DND-41 (cell line): ENCODE results near the gene OSBPL10.

Source experiments
- ATAC-seq: fragments of 200-7000 bp; cut with Tn5 transposase; 3 replicates; pipeline ENCODE4 v1.9.1; 2021; ENCODE audit warnings: low read depth; ENCODE audit not compliant: insufficient read depth
- DNase-seq: peaks from one replicate; pipeline ENCODE4 v3.0.0-alpha.2; 2020
- H2AFZ ChIP-seq: 2 replicates; pipeline ENCODE4 v1.6.0; 2012; ENCODE audit warnings: low read depth, low read length
- H3K27ac ChIP-seq: 2 replicates; pipeline ENCODE4 v1.5.1; 2012; ENCODE audit warnings: low read length, inconsistent platforms
- H3K27me3 ChIP-seq: fragments of 200-600 bp; sonication (generic); 2 replicates; pipeline ENCODE4 v1.6.0; 2012; ENCODE audit warnings: low read length, mild to moderate bottlenecking, inconsistent platforms; ENCODE audit not compliant: insufficient read depth, poor library complexity
- H3K36me3 ChIP-seq: 2 replicates; pipeline ENCODE4 v1.5.1; 2012; ENCODE audit warnings: low read length, inconsistent platforms; ENCODE audit not compliant: insufficient read depth
- H3K4me1 ChIP-seq: 2 replicates; pipeline ENCODE4 v1.5.1; 2012; ENCODE audit warnings: mild to moderate bottlenecking, low read length; ENCODE audit not compliant: insufficient read depth
- H3K4me2 ChIP-seq: 2 replicates; pipeline ENCODE4 v1.6.0; 2012; ENCODE audit warnings: mild to moderate bottlenecking, moderate library complexity, low read length, inconsistent platforms; ENCODE audit not compliant: insufficient read depth
- H3K4me3 ChIP-seq, 2 experiments: fragments of 200-600 bp in 1 of 2; shearing (Covaris generic) in 1 of 2; 2 replicates each; pipeline ENCODE4 v1.5.1; 2012 to 2016; ENCODE audit warnings: inconsistent platforms in 2 of 2, low read length in 2 of 2, mild to moderate bottlenecking in 2 of 2, low read depth in 1 of 2, moderate library complexity in 1 of 2
- H3K79me2 ChIP-seq: 2 replicates; pipeline ENCODE4 v1.6.0; 2012; ENCODE audit warnings: low read length, inconsistent platforms; ENCODE audit not compliant: insufficient read depth
- H3K9ac ChIP-seq: 2 replicates; pipeline ENCODE4 v1.6.0; 2012; ENCODE audit warnings: low read depth, mild to moderate bottlenecking, inconsistent platforms, low read length, moderate library complexity
- H3K9me3 ChIP-seq: 2 replicates; pipeline ENCODE4 v1.5.1; 2012; ENCODE audit warnings: low read length, moderate library complexity, mild to moderate bottlenecking, inconsistent platforms; ENCODE audit not compliant: insufficient read depth, severe bottlenecking
- H4K20me1 ChIP-seq: 2 replicates; pipeline ENCODE4 v1.6.0; 2012; ENCODE audit warnings: low read length; ENCODE audit not compliant: insufficient read depth
- CTCF ChIP-seq: IDR thresholded peaks from 2 replicates; pipeline ENCODE4 v1.5.1; 2012; ENCODE audit warnings: borderline replicate concordance, low read length, moderate library complexity, mild to moderate bottlenecking; ENCODE audit not compliant: poor library complexity, severe bottlenecking; ENCODE audit errors: extremely low read depth
- EZH2 ChIP-seq: IDR thresholded peaks from 3 replicates; pipeline ENCODE4 v1.6.1; 2012; ENCODE audit warnings: borderline replicate concordance, low read depth, mild to moderate bottlenecking, moderate library complexity, low read length, inconsistent platforms; ENCODE audit not compliant: severe bottlenecking

The OSBPL10 gene

GRCh38 chr3:32021748-32022147, 40.7 kb upstream of the OSBPL10 start:
- TF ChIP-seq EZH2 (no peak), CTCF (no peak)
- Histone ChIP-seq H3K27ac (no peak overlapping the region), H2AFZ (no peak overlapping the region), H4K20me1 (no peaks in the 10 kb centered on the region), H3K4me3 (no peak overlapping the region), H3K36me3 (no peaks in the 10 kb centered on the region), H3K79me2 (no peaks in the 10 kb centered on the region), H3K9me3 (no peaks in the 10 kb centered on the region), H3K4me1 (no peaks in the 10 kb centered on the region), H3K9ac (no peak overlapping the region), H3K4me2 (no peak overlapping the region), H3K27me3 (no peaks in the 10 kb centered on the region)
- ATAC-seq (no peak), DNase-seq (no peak)

- no peak for DNase-seq
- Histone ChIP-seq H3K79me2 (no peaks in the 10 kb centered on the region), H3K9me3 (no peaks in the 10 kb centered on the region), H3K4me2 (no peak overlapping the region), H3K27ac (no peak overlapping the region), H3K27me3 (no peaks in the 10 kb centered on the region), H3K4me3 (no peak overlapping the region), H2AFZ (no peak overlapping the region), H3K4me1 (no peaks in the 10 kb centered on the region), H3K36me3 (no peaks in the 10 kb centered on the region), H3K9ac (no peak overlapping the region), H4K20me1 (no peaks in the 10 kb centered on the region)
- TF ChIP-seq EZH2 (no peak), CTCF (no peak)
- no peak for ATAC-seq
Measured at GRCh38 chr3:32021155-32021554, 40.1 kb upstream of the OSBPL10 start.

GRCh38 chr3:32018757-32019564, 37.9 kb upstream of the OSBPL10 start:
- no peak overlapping the region for H3K4me3 ChIP-seq
- no peak for TF ChIP-seq EZH2
- TF ChIP-seq CTCF: peak; percentile 80
- peak; percentile 83 for ATAC-seq
- H3K4me2 ChIP-seq: no peak overlapping the region
- H4K20me1 ChIP-seq: no peaks in the 10 kb centered on the region
- no peak overlapping the region for H3K9ac ChIP-seq
- H3K9me3 ChIP-seq: no peaks in the 10 kb centered on the region
- no peaks in the 10 kb centered on the region for H3K79me2 ChIP-seq
- DNase-seq: no peak
- H3K27ac ChIP-seq: no peak overlapping the region
- no peaks in the 10 kb centered on the region for H3K4me1 ChIP-seq
- no peaks in the 10 kb centered on the region for H3K27me3 ChIP-seq
- no peaks in the 10 kb centered on the region for H3K36me3 ChIP-seq
- no peak overlapping the region for H2AFZ ChIP-seq
